Stimulated activated CD4-positive, alpha-beta T cell treated with anti-CD3 and anti-CD28 coated beads, TNF-alpha, amount 100 ng/mL, for 4 hours (primary cell): ENCODE data around the gene GRID2IP.

Source experiments
- DNase-seq, 3 experiments: peaks; one replicate each; pipeline ENCODE4 v3.0.0-alpha.2; 2020; ENCODE audit warnings: low read depth in 3 of 3

The GRID2IP gene

GRCh38 chr7:6562106-6562505 is 10.8 kb upstream of the GRID2IP start:
- no peak for DNase-seq

GRCh38 chr7:6559896-6560295 is 8.6 kb upstream of the GRID2IP start:
- no peak for DNase-seq

GRCh38 chr7:6558837-6559236 is 7.6 kb upstream of the GRID2IP start:
- DNase-seq = no peak

- no peak for DNase-seq
Measured at GRCh38 chr7:6556196-6556595, 4.9 kb upstream of the GRID2IP start.

GRCh38 chr7:6554848-6555247 is 3.6 kb upstream of the GRID2IP start:
- no peak for DNase-seq

GRCh38 chr7:6553448-6554044 is 2.3 kb upstream of the GRID2IP start:
- DNase-seq = no peak

- no peak for DNase-seq
Measured at GRCh38 chr7:6547400-6547799, 3.9 kb downstream of the GRID2IP start.

GRCh38 chr7:6546498-6547251 is 4.6 kb downstream of the GRID2IP start:
- no peak for DNase-seq

- no peak for DNase-seq
Measured at GRCh38 chr7:6545398-6546126, 5.7 kb downstream of the GRID2IP start.

GRCh38 chr7:6542368-6542767 is 8.9 kb downstream of the GRID2IP start:
- no peak for DNase-seq

- DNase-seq = no peak
Measured at GRCh38 chr7:6536262-6537260, 14.7 kb downstream of the GRID2IP start.

GRCh38 chr7:6533893-6534495 is 17.3 kb downstream of the GRID2IP start:
- DNase-seq = no peak

- no peak for DNase-seq
Measured at GRCh38 chr7:6532516-6532915, 18.7 kb downstream of the GRID2IP start.

GRCh38 chr7:6531492-6532279 is 19.6 kb downstream of the GRID2IP start:
- no peak for DNase-seq

GRCh38 chr7:6530626-6531491 is 20.4 kb downstream of the GRID2IP start:
- peak; percentile 32 to 43 (median 37) for DNase-seq

- no peak for DNase-seq
Measured at GRCh38 chr7:6529643-6530042, 21.6 kb downstream of the GRID2IP start.

- DNase-seq = no peak
Measured at GRCh38 chr7:6528401-6529130, 22.7 kb downstream of the GRID2IP start.

- DNase-seq = no peak
Measured at GRCh38 chr7:6526997-6527378, 24.3 kb downstream of the GRID2IP start.
